Measurements from ENCODE around the gene PPP4R1.

Gene PPP4R1

DNA sequence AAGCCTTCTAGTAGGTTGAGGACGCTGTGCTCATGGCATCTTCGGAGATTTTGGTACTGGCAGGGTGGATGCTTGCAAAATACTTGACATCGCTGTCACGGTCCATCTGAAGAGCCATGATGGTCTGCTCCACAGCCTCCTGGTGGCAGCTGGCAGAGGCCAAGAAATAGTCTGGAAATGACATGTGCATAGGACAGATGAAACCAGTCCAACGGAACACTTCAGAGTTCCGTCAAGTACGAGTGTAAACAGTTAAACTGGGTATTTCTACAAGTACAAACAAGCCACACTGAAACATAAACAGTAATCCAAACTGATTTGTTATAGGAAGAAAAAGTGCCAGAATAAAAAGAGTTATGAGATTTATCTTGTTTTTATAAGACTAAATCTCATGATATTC lies 66.6 kb downstream of the PPP4R1 start:
- no peak overlapping the region for H3K27ac ChIP-seq
- TF ChIP-seq, protein P1, sequence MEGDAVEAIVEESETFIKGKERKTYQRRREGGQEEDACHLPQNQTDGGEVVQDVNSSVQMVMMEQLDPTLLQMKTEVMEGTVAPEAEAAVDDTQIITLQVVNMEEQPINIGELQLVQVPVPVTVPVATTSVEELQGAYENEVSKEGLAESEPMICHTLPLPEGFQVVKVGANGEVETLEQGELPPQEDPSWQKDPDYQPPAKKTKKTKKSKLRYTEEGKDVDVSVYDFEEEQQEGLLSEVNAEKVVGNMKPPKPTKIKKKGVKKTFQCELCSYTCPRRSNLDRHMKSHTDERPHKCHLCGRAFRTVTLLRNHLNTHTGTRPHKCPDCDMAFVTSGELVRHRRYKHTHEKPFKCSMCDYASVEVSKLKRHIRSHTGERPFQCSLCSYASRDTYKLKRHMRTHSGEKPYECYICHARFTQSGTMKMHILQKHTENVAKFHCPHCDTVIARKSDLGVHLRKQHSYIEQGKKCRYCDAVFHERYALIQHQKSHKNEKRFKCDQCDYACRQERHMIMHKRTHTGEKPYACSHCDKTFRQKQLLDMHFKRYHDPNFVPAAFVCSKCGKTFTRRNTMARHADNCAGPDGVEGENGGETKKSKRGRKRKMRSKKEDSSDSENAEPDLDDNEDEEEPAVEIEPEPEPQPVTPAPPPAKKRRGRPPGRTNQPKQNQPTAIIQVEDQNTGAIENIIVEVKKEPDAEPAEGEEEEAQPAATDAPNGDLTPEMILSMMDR (IDR thresholded peaks at IDR 0.05): no peak
- no peak for TF ChIP-seq ZFX (IDR thresholded peaks at IDR 0.05; ENCODE audit: borderline replicate concordance)

DNA sequence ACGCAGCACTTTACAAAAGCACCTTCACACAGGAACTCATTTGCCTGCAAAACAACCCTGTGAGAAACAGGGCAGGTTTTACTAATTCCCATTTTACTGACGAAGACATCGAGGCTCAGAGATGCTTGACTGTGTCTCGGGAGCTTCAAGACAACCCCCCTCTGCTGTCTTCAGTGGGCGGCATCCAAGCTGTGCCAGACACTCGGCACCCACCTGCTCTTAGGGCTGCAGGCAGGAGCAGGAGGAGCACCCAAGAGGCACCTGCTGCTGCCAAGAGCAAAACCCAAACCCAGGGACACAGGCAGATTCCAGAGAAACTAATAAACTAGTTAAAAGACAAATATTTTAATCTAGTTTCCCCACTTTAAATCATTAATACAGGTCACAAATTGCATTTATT lies 67.9 kb downstream of the PPP4R1 start:
- no peak for TF ChIP-seq ZFX (IDR thresholded peaks at IDR 0.05; ENCODE audit: borderline replicate concordance)
- TF ChIP-seq, protein P1 (IDR thresholded peaks at IDR 0.05): no peak
- H3K27ac ChIP-seq: no peak overlapping the region

DNA sequence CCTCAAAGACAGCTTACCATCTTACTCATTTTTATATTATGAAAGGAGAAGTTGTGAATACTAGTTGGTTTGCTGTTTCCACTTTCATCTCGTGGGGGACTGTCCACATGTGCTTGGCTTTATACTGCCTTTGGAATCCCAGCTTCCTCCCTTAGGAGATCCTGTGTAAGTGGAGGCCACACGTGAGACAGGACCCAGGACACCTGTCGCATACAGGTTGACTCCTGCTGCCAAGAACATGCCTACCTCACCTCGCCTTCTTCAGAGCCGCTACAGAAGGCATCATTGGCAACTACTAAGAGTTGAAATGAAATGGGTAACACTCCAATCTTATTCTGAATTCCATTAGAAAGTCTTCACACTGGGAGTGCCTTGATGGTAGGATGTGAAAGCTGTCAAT lies 69.3 kb downstream of the PPP4R1 start:
- TF ChIP-seq, protein P1 (IDR thresholded peaks at IDR 0.05): no peak
- TF ChIP-seq ZFX (IDR thresholded peaks at IDR 0.05; ENCODE audit: borderline replicate concordance): no peak
- no peak overlapping the region for H3K27ac ChIP-seq

DNA sequence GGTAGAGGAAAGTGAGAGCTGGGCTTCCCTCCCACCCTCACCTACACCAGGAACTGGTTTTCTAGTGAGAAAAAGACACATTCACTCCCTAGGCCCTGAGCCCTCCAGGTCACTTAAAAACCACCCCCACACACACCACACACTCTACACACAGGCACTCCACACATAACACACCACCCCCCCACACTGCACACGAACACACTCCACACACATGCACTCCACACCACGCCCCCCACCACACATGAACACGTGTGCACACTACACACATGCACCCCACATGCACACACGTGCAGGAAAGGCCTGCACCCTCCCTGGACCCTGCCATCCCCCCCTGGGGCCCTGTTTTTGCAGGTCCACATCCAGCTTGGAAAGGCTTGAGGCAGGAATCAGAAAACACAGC lies 71.4 kb downstream of the PPP4R1 start:
- no peak overlapping the region for H3K27ac ChIP-seq
- no peak for TF ChIP-seq ZFX (IDR thresholded peaks at IDR 0.05; ENCODE audit: borderline replicate concordance)
- TF ChIP-seq, protein P1 (IDR thresholded peaks at IDR 0.05): no peak

DNA sequence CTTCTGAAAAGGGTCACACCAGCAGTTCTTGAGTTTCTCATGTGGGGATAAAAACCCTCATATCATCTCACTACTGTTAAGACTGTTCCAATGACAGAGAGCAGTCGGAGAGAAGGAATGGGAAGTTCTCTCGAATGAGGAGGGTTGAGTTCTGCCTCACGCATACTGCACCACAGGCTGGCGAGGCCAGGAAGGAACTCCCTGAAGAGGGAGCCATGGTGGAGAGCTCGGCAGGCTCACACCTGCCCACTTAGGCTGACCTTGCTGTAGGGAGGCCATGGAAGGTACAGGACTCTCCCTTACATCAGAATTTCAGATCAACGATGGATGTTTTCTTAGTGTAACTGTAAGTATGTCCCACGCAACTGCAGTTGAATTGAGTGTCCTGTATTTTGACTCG lies 74.4 kb downstream of the PPP4R1 start:
- H3K27ac ChIP-seq: no peak overlapping the region
- TF ChIP-seq, protein P1 (IDR thresholded peaks at IDR 0.05): no peak
- no peak for TF ChIP-seq ZFX (IDR thresholded peaks at IDR 0.05; ENCODE audit: borderline replicate concordance)

DNA sequence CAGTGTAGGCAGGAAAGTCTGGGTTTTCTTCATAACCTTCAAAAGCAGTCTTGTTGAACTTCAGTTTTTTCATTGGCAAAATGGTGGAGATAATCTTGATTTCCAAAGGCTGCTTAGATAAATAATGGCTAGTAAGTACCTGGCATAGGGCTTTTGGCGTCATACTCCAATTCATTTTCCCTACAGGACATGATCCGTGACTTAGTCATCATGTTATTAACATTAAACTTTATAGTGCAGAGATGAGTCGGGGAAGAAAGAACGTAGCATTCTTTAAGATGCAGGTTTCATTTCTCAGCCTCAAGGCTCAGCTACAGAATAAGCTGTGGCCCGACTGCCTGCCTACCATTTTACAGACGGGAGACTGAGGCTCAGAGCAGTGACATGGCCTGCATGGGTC lies 75.1 kb downstream of the PPP4R1 start:
- TF ChIP-seq, protein P1 (IDR thresholded peaks at IDR 0.05): no peak
- no peak for TF ChIP-seq ZFX (IDR thresholded peaks at IDR 0.05; ENCODE audit: borderline replicate concordance)
- H3K27ac ChIP-seq: no peak overlapping the region

DNA sequence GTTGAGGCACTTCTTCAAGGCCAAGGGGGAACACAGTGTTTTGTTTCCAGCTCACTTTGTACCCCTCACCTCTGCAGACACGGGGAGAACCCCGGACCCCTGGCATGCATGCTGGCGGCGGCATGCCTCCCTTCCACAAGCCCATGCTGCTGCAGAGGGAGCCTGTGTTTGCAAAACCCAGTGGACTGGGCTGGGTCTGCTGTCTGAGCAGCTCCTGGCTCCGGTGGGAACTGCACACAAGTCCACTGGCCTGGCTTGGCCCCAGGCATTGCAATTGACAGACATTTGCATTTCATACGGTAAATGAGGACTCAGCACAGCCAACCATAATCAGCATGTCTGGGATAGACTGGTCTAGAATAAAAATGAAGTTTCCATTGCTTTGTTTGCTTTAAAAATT lies 76.7 kb downstream of the PPP4R1 start:
- H3K27ac ChIP-seq: no peak overlapping the region

More for the DNA sequence above, 76.7 kb downstream of the PPP4R1 start:
- no peak for TF ChIP-seq ZFX (IDR thresholded peaks at IDR 0.05; ENCODE audit: borderline replicate concordance)
- TF ChIP-seq, protein P1 (IDR thresholded peaks at IDR 0.05): no peak
